ENCODE data around the gene RNF144B. TPM values are rescaled to one million over a fixed set of nuclear protein-coding genes. Genes with fewer than 3 reads are reported as not detected.

The RNF144B gene
- total RNA-seq, 1 donor from 2014 or later, result 7.2 TPM

DNA sequence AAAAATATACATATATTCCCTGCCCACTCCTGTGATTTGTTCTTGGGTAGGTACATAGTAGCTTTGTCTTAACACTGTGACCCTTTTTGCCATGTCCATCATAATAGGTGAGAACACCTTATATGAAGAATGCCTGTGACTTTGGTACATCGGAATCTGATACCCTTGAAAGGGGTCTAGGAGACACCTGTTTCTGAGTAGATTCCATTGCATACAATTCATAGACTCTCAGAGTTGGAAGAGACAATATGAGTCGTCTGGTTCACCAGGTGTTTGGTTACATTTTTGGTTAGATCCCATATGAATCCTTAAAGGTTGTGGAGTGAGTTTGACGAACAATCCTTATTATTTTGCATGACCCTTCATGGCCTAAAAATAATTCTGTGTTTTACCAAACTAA is 36.3 kb downstream of the RNF144B start:
- DNase-seq (ENCODE audit: low read depth) (no peak), FAIRE-seq (no peak)
- H3K9ac ChIP-seq (ENCODE audit: low read length), result no peak overlapping the region
- no peaks in the 10 kb centered on the region for H3K36me3 ChIP-seq (ENCODE audit: insufficient read depth, low read length)
- TF ChIP-seq, protein P1, sequence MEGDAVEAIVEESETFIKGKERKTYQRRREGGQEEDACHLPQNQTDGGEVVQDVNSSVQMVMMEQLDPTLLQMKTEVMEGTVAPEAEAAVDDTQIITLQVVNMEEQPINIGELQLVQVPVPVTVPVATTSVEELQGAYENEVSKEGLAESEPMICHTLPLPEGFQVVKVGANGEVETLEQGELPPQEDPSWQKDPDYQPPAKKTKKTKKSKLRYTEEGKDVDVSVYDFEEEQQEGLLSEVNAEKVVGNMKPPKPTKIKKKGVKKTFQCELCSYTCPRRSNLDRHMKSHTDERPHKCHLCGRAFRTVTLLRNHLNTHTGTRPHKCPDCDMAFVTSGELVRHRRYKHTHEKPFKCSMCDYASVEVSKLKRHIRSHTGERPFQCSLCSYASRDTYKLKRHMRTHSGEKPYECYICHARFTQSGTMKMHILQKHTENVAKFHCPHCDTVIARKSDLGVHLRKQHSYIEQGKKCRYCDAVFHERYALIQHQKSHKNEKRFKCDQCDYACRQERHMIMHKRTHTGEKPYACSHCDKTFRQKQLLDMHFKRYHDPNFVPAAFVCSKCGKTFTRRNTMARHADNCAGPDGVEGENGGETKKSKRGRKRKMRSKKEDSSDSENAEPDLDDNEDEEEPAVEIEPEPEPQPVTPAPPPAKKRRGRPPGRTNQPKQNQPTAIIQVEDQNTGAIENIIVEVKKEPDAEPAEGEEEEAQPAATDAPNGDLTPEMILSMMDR (IDR thresholded peaks at IDR 0.05; ENCODE audit: insufficient read depth, low read depth, low read length), result no peak
- no peak for TF ChIP-seq EZH2 (IDR thresholded peaks at IDR 0.05; ENCODE audit: insufficient read depth, low read length)
- H3K27me3 Mint-ChIP-seq (ENCODE audit: low read depth, unreplicated experiment), result no peaks in the 10 kb centered on the region
- H3K4me3 Mint-ChIP-seq (ENCODE audit: unreplicated experiment), result no peak overlapping the region
- no peaks in the 10 kb centered on the region for H4K20me1 ChIP-seq (ENCODE audit: insufficient read depth, low read length)
- no peaks in the 10 kb centered on the region for H3K27me3 ChIP-seq (ENCODE audit: insufficient read depth, low read length)
- H3K4me3 ChIP-seq (ENCODE audit: insufficient read depth, low read depth, low read length), result no peak overlapping the region
- H3K27ac ChIP-seq (ENCODE audit: low read depth, low read length), result no peak overlapping the region
- H3K9me3 Mint-ChIP-seq (ENCODE audit: unreplicated experiment), result peaks cover 2% of the 10 kb centered on the region
- no peaks in the 10 kb centered on the region for H3K4me1 Mint-ChIP-seq (ENCODE audit: low read depth, unreplicated experiment)
- H3K9me3 ChIP-seq (ENCODE audit: insufficient read depth, low read depth, low read length), result no peaks in the 10 kb centered on the region
- no peak overlapping the region for H3K4me2 ChIP-seq (ENCODE audit: low read length)
- H3K79me2 ChIP-seq (ENCODE audit: insufficient read depth, low read length), result no peaks in the 10 kb centered on the region
- no peaks in the 10 kb centered on the region for H3K4me1 ChIP-seq (ENCODE audit: insufficient read depth, low read length)
- H3K27ac Mint-ChIP-seq (ENCODE audit: unreplicated experiment), result no peak overlapping the region
- no peaks in the 10 kb centered on the region for H3K36me3 Mint-ChIP-seq (ENCODE audit: low read depth, unreplicated experiment)
- H2AFZ ChIP-seq (ENCODE audit: low read depth, low read length), result no peak overlapping the region

- Histone ChIP-seq H3K79me2 (ENCODE audit: insufficient read depth, low read length) (no peaks in the 10 kb centered on the region), H3K4me1 (ENCODE audit: insufficient read depth, low read length) (no peaks in the 10 kb centered on the region), H3K36me3 (ENCODE audit: insufficient read depth, low read length) (no peaks in the 10 kb centered on the region), H3K4me2 (ENCODE audit: low read length) (no peak overlapping the region), H3K27me3 (ENCODE audit: insufficient read depth, low read length) (no peaks in the 10 kb centered on the region), H3K9me3 (ENCODE audit: insufficient read depth, low read depth, low read length) (no peaks in the 10 kb centered on the region), H3K4me3 (ENCODE audit: insufficient read depth, low read depth, low read length) (no peak overlapping the region), H3K27ac (ENCODE audit: low read depth, low read length) (no peak overlapping the region), H2AFZ (ENCODE audit: low read depth, low read length) (no peak overlapping the region), H3K9ac (ENCODE audit: low read length) (no peak overlapping the region), H4K20me1 (ENCODE audit: insufficient read depth, low read length) (no peaks in the 10 kb centered on the region)
- no peak overlapping the region for H3K27ac Mint-ChIP-seq (ENCODE audit: unreplicated experiment)
- TF ChIP-seq, protein P1 (IDR thresholded peaks at IDR 0.05; ENCODE audit: insufficient read depth, low read depth, low read length), result no peak
- no peak for TF ChIP-seq EZH2 (IDR thresholded peaks at IDR 0.05; ENCODE audit: insufficient read depth, low read length)
- no peak for DNase-seq (ENCODE audit: low read depth)
- no peaks in the 10 kb centered on the region for H3K36me3 Mint-ChIP-seq (ENCODE audit: low read depth, unreplicated experiment)
- no peaks in the 10 kb centered on the region for H3K4me1 Mint-ChIP-seq (ENCODE audit: low read depth, unreplicated experiment)
- no peak overlapping the region for H3K4me3 Mint-ChIP-seq (ENCODE audit: unreplicated experiment)
- peaks cover 2% of the 10 kb centered on the region for H3K9me3 Mint-ChIP-seq (ENCODE audit: unreplicated experiment)
- H3K27me3 Mint-ChIP-seq (ENCODE audit: low read depth, unreplicated experiment), result no peaks in the 10 kb centered on the region
- no peak for FAIRE-seq
Measured at GRCh38 chr6:18424201-18424600, 37.1 kb downstream of the RNF144B start.

DNA sequence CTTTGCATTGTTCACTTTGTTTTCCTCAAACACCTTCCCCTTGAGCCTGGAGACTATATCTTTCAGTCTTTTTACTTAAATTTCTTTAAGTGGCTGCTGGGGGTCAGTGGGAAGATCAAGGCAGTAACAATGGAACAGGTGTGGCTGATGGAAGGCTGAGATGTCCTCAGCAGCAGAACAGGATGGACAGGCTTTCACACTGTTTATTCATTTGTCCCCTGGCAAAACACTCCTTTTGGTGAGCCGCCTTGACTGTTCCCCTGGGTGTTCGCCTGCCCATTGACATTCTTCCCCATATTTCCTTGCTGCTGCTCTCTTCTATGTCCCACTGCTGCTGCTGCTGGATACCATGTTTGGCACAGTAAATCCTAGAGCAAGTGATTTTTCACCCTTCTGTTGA is 38.1 kb downstream of the RNF144B start:
- H3K9me3 ChIP-seq (ENCODE audit: insufficient read depth, low read depth, low read length), result no peaks in the 10 kb centered on the region
- no peak overlapping the region for H3K9ac ChIP-seq (ENCODE audit: low read length)
- Mint-ChIP-seq H3K36me3 (ENCODE audit: low read depth, unreplicated experiment) (no peaks in the 10 kb centered on the region), H3K4me1 (ENCODE audit: low read depth, unreplicated experiment) (no peaks in the 10 kb centered on the region), H3K27ac (ENCODE audit: unreplicated experiment) (no peak overlapping the region), H3K4me3 (ENCODE audit: unreplicated experiment) (no peak overlapping the region), H3K27me3 (ENCODE audit: low read depth, unreplicated experiment) (no peaks in the 10 kb centered on the region), H3K9me3 (ENCODE audit: unreplicated experiment) (no peaks in the 10 kb centered on the region)
- H3K4me1 ChIP-seq (ENCODE audit: insufficient read depth, low read length), result no peaks in the 10 kb centered on the region
- no peaks in the 10 kb centered on the region for H4K20me1 ChIP-seq (ENCODE audit: insufficient read depth, low read length)
- no peak overlapping the region for H3K4me3 ChIP-seq (ENCODE audit: insufficient read depth, low read depth, low read length)
- no peak for TF ChIP-seq EZH2 (IDR thresholded peaks at IDR 0.05; ENCODE audit: insufficient read depth, low read length)
- TF ChIP-seq, protein P1 (IDR thresholded peaks at IDR 0.05; ENCODE audit: insufficient read depth, low read depth, low read length), result no peak
- H2AFZ ChIP-seq (ENCODE audit: low read depth, low read length), result no peak overlapping the region
- no peaks in the 10 kb centered on the region for H3K27me3 ChIP-seq (ENCODE audit: insufficient read depth, low read length)
- no peaks in the 10 kb centered on the region for H3K79me2 ChIP-seq (ENCODE audit: insufficient read depth, low read length)
- FAIRE-seq (no peak), DNase-seq (ENCODE audit: low read depth) (no peak)
- no peak overlapping the region for H3K4me2 ChIP-seq (ENCODE audit: low read length)
- no peak overlapping the region for H3K27ac ChIP-seq (ENCODE audit: low read depth, low read length)
- H3K36me3 ChIP-seq (ENCODE audit: insufficient read depth, low read length), result no peaks in the 10 kb centered on the region

Data from astrocyte (in vitro differentiated cells and primary cell).